ENCODE data around the gene TROAP. TPM values are rescaled to one million over a fixed set of nuclear protein-coding genes. Genes with fewer than 3 reads are reported as not detected.

The TROAP gene
- total RNA-seq, 2 donors from 2014 or later, result 11.8 to 51.8 TPM

DNA sequence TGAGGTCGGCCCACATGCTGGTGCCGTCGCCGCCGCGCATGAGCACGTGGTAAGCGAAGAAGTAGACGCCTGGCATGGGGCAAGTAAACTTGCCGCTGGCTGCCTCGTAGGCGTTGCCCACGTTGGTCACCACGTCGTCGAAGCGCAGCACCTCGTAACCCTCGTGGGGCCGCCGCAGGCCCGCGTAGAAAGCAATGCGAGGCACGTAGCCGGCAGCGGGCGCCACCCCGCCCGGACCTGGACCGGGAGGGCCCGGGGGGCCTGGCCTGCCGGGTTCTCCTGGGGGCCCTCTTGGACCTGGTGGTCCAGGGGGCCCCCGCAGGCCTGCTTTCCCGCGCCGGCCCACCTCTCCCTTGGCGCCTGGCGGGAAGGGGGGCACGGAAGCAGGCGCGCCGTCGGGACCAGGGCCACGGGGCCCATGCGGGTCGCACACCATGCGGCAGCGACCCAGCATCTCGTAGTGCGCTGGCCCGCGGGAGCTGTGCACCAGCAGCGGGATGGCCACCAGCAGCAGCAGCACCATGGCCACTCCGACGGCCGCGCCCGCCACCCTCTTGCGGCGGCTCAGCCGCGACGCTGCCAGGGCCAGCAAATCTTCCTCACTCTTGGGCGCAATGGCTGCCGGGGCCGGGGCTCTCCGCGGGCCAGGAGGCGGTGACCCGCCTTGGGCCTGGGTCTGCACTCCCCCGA is 13.0 kb downstream of the TROAP start:
- peaks cover 6% of the 10 kb centered on the region for H3K4me1 ChIP-seq
- no peak overlapping the region for H3K9ac ChIP-seq (ENCODE audit: low read depth in 2 of 2, low read length in 2 of 2)
- TF ChIP-seq CTCF (IDR thresholded peaks at IDR 0.05), result no peak
- H3K9me3 ChIP-seq, result no peaks in the 10 kb centered on the region
- intact Hi-C loops (cut with DNase I), result no loop called here
- H3K27me3 ChIP-seq, result peaks cover 35% of the 10 kb centered on the region
- no peak overlapping the region for H3K27ac ChIP-seq
- H3K4me3 ChIP-seq, result no peak overlapping the region
- DNase-seq, result no peak
- no peaks in the 10 kb centered on the region for H3K36me3 ChIP-seq

DNA sequence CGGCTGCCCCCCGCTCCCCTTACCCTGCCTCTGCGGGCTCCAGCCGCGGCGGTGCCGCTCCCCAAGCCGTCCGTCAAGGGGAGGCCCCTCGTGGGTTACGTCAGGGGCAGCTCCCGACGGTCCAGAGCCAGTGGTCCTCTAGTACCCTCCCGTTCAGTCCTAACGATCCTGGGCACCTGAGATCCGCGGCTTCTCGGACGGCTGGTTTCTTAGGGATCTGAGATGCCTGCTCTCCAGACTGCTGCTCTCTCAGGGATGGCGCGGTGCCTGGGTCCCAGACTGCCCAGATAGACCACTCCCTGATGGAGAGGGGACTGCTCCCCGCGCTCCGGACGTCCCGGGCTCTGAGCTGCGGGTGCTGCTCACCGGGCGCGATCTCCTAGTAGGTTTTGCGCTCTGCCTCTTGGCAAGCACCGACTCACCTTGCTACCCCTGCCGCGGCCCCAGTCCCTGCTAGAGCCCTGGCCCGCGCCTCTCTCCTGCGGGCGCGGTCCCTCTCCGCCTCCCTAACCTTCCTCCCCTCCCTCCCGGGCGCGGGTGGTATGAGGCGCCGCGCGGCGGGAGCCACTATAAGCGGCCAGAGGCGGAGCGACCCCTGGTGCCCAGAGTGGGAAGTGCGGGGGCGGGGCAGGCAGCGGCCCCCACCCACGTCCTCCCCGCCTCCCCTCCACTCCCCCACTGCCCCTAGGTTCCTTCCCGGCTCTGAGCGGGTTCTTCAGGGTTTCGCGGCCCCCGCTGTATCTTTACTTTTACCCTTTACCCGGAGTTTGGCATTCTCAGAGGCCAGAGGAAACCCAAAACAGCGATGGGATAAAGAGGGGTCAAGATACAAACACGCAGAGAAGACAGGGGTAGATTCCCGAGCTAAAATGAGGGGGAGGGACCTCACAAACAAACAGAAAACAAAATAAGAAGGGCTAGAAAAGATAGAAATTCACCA is 13.9 kb downstream of the TROAP start, which contains the start of gene C1QL4:
Gene C1QL4 (minus strand): TSS at position 544 of the 940 bp plus-strand sequence. CDS start 711 bp downstream, outside the sequence.
- Histone ChIP-seq H3K4me3 (peak within 1 kb of the TSS; percentile 29), H3K36me3 (no peaks in the 10 kb centered on the region), H3K4me1 (peaks cover 6% of the 10 kb centered on the region), H3K27ac (no peak within 1 kb of the TSS), H3K9ac (ENCODE audit: low read depth in 2 of 2, low read length in 2 of 2) (peak within 1 kb of the TSS in 1 of 2 donors; percentile 64), H3K9me3 (no peaks in the 10 kb centered on the region), H3K27me3 (peaks cover 39% of the 10 kb centered on the region)
- peak; percentile 97 for TF ChIP-seq CTCF (IDR thresholded peaks at IDR 0.05)
- intact Hi-C loops (cut with DNase I), result no loop called here
- peak; percentile 88 for DNase-seq

- Histone ChIP-seq H3K4me3 (no peak overlapping the region), H3K36me3 (no peaks in the 10 kb centered on the region), H3K9me3 (no peaks in the 10 kb centered on the region), H3K27ac (no peak overlapping the region), H3K9ac (ENCODE audit: low read depth in 2 of 2, low read length in 2 of 2) (peak overlapping the region; percentile 38 to 40), H3K4me1 (peaks cover 20% of the 10 kb centered on the region), H3K27me3 (peaks cover 51% of the 10 kb centered on the region)
- TF ChIP-seq CTCF (IDR thresholded peaks at IDR 0.05), result no peak
- intact Hi-C loops (cut with DNase I), result loop anchor here (2.0 kb wide), 1 partner anchor 50 kb away; no protein-coding TSS in a partner anchor
- no peak for DNase-seq
Measured at GRCh38 chr12:49338830-49339463, 15.9 kb downstream of the TROAP start.

- Histone ChIP-seq H3K36me3 (no peaks in the 10 kb centered on the region), H3K9me3 (no peaks in the 10 kb centered on the region), H3K4me1 (peaks cover 20% of the 10 kb centered on the region), H3K4me3 (no peak overlapping the region), H3K27ac (no peak overlapping the region), H3K27me3 (peaks cover 51% of the 10 kb centered on the region), H3K9ac (ENCODE audit: low read depth in 2 of 2, low read length in 2 of 2) (peak overlapping the region; percentile 38 to 40)
- TF ChIP-seq CTCF (IDR thresholded peaks at IDR 0.05), result no peak
- DNase-seq, result peak; percentile 86
- intact Hi-C loops (cut with DNase I), result loop anchor here (2.0 kb wide), 1 partner anchor 51 kb away; no protein-coding TSS in a partner anchor
Measured at GRCh38 chr12:49339464-49339861, 16.4 kb downstream of the TROAP start.
